HepG2 (cell line): ENCODE measurements around the gene ITGB7. TPM values are rescaled to one million over a fixed set of nuclear protein-coding genes. Genes with fewer than 3 reads are reported as not detected.

ENCODE experiments used
- ARNT2 ChIP-seq: sonication (generic); formaldehyde crosslinking; IDR thresholded peaks from 2 replicates; pipeline ENCODE4 v1.8.0; 2022; ENCODE audit warnings: mild to moderate bottlenecking, low read depth, missing genetic modification reagents, moderate library complexity
- BRCA1 ChIP-seq: sonication (generic); formaldehyde crosslinking; IDR thresholded peaks from 2 replicates; pipeline ENCODE4 v1.4.0; 2020; ENCODE audit warnings: missing genetic modification reagents
- CHCHD3 ChIP-seq: sonication (generic); formaldehyde crosslinking; IDR thresholded peaks from 2 replicates; pipeline ENCODE4 v1.8.0; 2022; ENCODE audit warnings: mild to moderate bottlenecking, missing genetic modification reagents, moderate library complexity
- HIC2 ChIP-seq: sonication (generic); formaldehyde crosslinking; IDR thresholded peaks from 2 replicates; pipeline ENCODE4 v1.9.0; 2022; ENCODE audit warnings: low read depth, missing genetic modification reagents
- HNF1B ChIP-seq: sonication (generic); formaldehyde crosslinking; IDR thresholded peaks from 2 replicates; pipeline ENCODE4 v1.5.1; 2020; ENCODE audit warnings: mild to moderate bottlenecking, moderate library complexity, missing genetic modification reagents
- MEF2D ChIP-seq: sonication (generic); formaldehyde crosslinking; IDR thresholded peaks from 2 replicates; pipeline ENCODE4 v1.5.1; 2020; ENCODE audit warnings: mild to moderate bottlenecking, missing genetic modification reagents
- MTA1 ChIP-seq: sonication (generic); formaldehyde crosslinking; IDR thresholded peaks from 2 replicates; pipeline ENCODE4 v1.4.0; 2020; ENCODE audit warnings: missing genetic modification reagents, mild to moderate bottlenecking, borderline replicate concordance
- NFE2L1 ChIP-seq: sonication (generic); formaldehyde crosslinking; IDR thresholded peaks from 2 replicates; pipeline ENCODE4 v1.4.0; 2020; ENCODE audit warnings: missing genetic modification reagents, mild to moderate bottlenecking, borderline replicate concordance
- PCBP1 ChIP-seq: fragments of 200-400 bp; formaldehyde crosslinking; IDR thresholded peaks from 2 replicates; pipeline ENCODE4 v1.6.1; 2017; ENCODE audit warnings: mild to moderate bottlenecking, low read depth, low read length, borderline replicate concordance
- RNF219 ChIP-seq: sonication (generic); formaldehyde crosslinking; IDR thresholded peaks from 2 replicates; pipeline ENCODE4 v1.5.0; 2020; ENCODE audit warnings: mild to moderate bottlenecking, missing genetic modification reagents
- ZBTB38 ChIP-seq: sonication (generic); formaldehyde crosslinking; IDR thresholded peaks from 2 replicates; pipeline ENCODE4 v1.5.1; 2020; ENCODE audit warnings: mild to moderate bottlenecking, missing genetic modification reagents
- ZNF225 ChIP-seq: sonication (generic); formaldehyde crosslinking; IDR thresholded peaks from 2 replicates; pipeline ENCODE4 v1.4.0; 2020; ENCODE audit warnings: mild to moderate bottlenecking, missing genetic modification reagents
- ZNF232 ChIP-seq: sonication (generic); formaldehyde crosslinking; IDR thresholded peaks from 2 replicates; pipeline ENCODE4 v1.4.0; 2020; ENCODE audit warnings: missing genetic modification reagents, borderline replicate concordance
- ZNF235 ChIP-seq: sonication (generic); formaldehyde crosslinking; IDR thresholded peaks from 2 replicates; pipeline ENCODE4 v1.8.1; 2023; ENCODE audit warnings: mild to moderate bottlenecking, missing genetic modification reagents, borderline replicate concordance
- ZNF256 ChIP-seq: sonication (generic); formaldehyde crosslinking; conservative IDR thresholded peaks from 2 replicates; pipeline ENCODE4 v1.4.0; 2020; ENCODE audit warnings: missing genetic modification reagents
- ZNF574 ChIP-seq: sonication (generic); formaldehyde crosslinking; IDR thresholded peaks from 2 replicates; pipeline ENCODE4 v1.4.0; 2020; ENCODE audit warnings: missing genetic modification reagents
- ZNF709 ChIP-seq: sonication (generic); formaldehyde crosslinking; IDR thresholded peaks from 2 replicates; pipeline ENCODE4 v1.5.0; 2020; ENCODE audit warnings: mild to moderate bottlenecking, missing genetic modification reagents
- ZNF776 ChIP-seq: sonication (generic); formaldehyde crosslinking; IDR thresholded peaks from 2 replicates; pipeline ENCODE4 v1.4.0; 2020; ENCODE audit warnings: mild to moderate bottlenecking, missing genetic modification reagents
- polyA plus RNA-seq, 8 experiments: library from polyadenylated mRNA; depleted of rRNA in 3 of 8; stranded (reverse) in 7 of 8; unstranded in 1 of 8; fragments of >200 nt; fragmentation: Illumina TruSeq in 4 of 8; extraction: Trizol in 4 of 8; gene quantifications; 2 replicates each; pipeline versions ENCODE4 v1.2.1 to v1.2.3, GENCODE V29; 2011 to 2016; ENCODE audit warnings: low read depth in 4 of 8, missing spikeins in 1 of 8, mixed read lengths in 1 of 8; ENCODE audit not compliant: insufficient read depth in 1 of 8
- total RNA-seq, 5 experiments: library from RNA; depleted of rRNA; stranded (reverse); fragments of >200 nt; fragmentation: Illumina TruSeq; extraction: Trizol; gene quantifications; 2 replicates each; pipeline ENCODE4 v1.2.3, GENCODE V29; 2016; ENCODE audit warnings: low read depth in 1 of 5

ITGB7 gene
- total and polyA plus RNA-seq, 2 of the 13 experiments (the other 11 are each of a cell fraction or from before 2014, with no cell fraction given) = 0.16 to 0.18 TPM

GRCh38 chr12:53221203-53222080 lies 14.4 kb upstream of the ITGB7 start (continued):
- TF ChIP-seq RNF219 (CRISPR knock-in tag) (no peak), MTA1 (CRISPR knock-in tag) (peak; percentile 20; the same call in 1 of the 2 replicates), ZNF256 (0 out of 2 replicates have a peak, but pooled peaks have one; percentile 23), ZNF225 (0 out of 2 replicates have a peak, but pooled peaks have one; percentile 29), NFE2L1 (CRISPR knock-in tag) (no peak), ZNF574 (CRISPR knock-in tag) (peak; percentile 60), BRCA1 (CRISPR knock-in tag) (no peak), PCBP1 (peak; percentile 62; the same call in 1 of the 2 replicates), ZNF235 (peak; percentile 43; the same call in 1 of the 2 replicates), HNF1B (CRISPR knock-in tag) (peak; percentile 72; the same call in 1 of the 2 replicates), MEF2D (0 out of 2 replicates have a peak, but pooled peaks have one; percentile 20), ARNT2 (CRISPR knock-in tag) (peak; percentile 23; the same call in 1 of the 2 replicates), HIC2 (peak; percentile 91), ZNF709 (CRISPR knock-in tag) (peak; percentile 46; the same call in 1 of the 2 replicates), ZNF776 (peak; percentile 39; the same call in 1 of the 2 replicates), ZNF232 (CRISPR knock-in tag) (no peak), CHCHD3 (no peak), ZBTB38 (CRISPR knock-in tag) (peak; percentile 28; the same call in 1 of the 2 replicates)
